Activated CD4-positive, alpha-beta T cell treated with anti-CD3 and anti-CD28 coated beads, Interleukin-10, Interleukin-2, amounts not matched to agents 100 ng/mL and 50 ng/mL, durations not matched to agents 16 hours and 8 hours (primary cell): ENCODE data around the gene JAZF1.

Experiments
- DNase-seq: peaks from one replicate; pipeline ENCODE4 v3.0.0-alpha.2; 2020

JAZF1 gene

GRCh38 chr7:28191184-28191583, 10.6 kb upstream of the JAZF1 start:
- no peak for DNase-seq

GRCh38 chr7:28190077-28190710, 9.6 kb upstream of the JAZF1 start:
- no peak for DNase-seq

- DNase-seq: no peak
Observed at GRCh38 chr7:28187012-28187411, 6.4 kb upstream of the JAZF1 start.

- DNase-seq: no peak
Observed at GRCh38 chr7:28183627-28184026, 3.0 kb upstream of the JAZF1 start.

DNA sequence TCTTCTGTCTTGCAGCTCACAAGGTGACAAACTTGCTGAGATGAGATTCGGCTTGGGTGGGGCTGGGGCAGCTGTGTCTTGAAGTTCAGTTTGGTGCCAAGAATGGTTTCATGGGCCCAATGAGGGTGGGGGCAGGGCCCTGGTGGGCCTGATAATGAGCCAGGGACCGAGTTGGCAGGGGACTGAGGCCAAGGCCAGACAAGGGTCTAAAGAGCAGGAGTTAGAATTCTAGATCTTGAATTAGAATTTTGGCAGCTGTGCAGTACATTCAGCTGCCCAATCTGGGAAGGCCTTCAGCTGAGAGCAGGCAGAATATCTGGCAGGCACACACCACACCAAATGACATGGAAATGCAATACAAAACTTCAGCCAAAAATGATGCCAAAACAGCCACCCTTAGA, 1.5 kb upstream of the JAZF1 start:
- no peak for DNase-seq

GRCh38 chr7:28181416-28181815, 821 bp upstream of the JAZF1 start:
- no peak for DNase-seq

DNA sequence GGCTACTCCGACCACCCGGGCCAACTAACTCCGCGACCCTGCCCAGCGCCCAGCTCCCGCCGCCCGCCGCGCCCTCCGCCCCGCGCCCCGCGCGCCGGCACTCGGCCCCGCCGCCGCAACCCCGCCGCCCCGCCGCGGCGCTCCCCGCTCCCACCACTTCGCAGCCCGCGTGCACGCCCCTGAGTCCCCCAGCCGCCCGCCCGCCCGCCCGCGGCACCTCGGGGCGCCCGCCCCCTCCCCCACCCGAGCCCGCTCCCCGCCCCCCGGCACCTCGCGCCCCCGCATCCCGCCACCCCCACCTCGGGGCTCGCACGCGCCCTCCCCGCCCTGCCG, 598 bp downstream of the JAZF1 start:
- DNase-seq: no peak

GRCh38 chr7:28179120-28180030, 1.2 kb downstream of the JAZF1 start:
- peak; percentile 65 for DNase-seq

DNA sequence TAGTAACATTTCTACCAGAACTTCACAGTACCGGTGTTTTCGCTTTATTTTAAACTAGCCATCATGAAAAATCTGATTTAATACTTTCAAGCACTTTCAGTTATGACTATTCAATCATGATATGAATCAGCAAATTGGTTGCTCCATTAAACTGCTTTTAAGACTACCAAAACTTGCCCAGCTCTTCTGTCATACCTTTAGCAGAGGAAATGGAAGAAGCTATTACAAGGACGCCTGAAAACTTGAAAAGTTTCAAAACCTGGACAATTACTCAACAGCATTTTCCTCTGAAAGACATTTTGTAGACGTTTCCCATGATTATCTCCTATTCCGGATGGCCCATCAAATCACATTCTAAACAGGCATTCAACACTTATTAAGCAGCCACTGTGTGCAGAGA, 2.0 kb downstream of the JAZF1 start:
- DNase-seq: peak; percentile 74

DNA sequence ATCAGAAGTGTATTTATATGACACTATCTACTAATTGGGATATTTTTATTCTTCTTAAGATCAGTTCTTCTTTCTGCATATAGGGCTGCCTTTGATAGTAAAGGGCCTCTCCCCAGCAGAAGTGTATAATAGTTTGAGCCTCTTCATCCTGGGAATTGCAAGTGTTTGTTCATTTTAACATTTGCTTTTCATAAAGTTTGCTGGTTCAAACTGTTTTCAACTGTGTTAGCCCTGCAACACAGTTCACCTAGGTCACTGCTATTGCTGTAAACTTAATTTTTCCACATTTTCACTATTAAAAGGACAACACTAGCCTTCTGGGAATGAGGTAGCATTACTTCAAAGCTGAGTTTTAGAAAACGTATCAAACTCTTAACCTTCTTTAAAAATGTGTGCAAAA, 2.8 kb downstream of the JAZF1 start:
- DNase-seq: no peak

DNA sequence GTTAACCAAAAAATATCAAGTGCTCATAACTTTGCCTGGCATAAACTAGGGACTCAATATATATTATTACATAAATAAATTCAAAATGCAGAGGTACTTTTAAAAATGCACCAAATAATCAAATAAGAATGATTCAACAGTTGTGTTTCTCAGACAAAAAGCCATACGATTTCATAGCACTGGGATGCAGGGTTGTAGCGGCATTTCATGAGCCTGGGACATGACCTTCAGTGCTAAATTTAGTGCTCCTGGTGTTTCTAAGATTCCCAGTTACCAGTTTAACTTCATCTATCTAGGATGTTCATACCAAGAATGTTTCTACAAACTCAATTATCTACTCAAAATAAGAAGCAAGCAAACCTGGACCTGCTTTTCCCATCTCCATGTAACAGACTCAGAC, 4.0 kb downstream of the JAZF1 start:
- no peak for DNase-seq

DNA sequence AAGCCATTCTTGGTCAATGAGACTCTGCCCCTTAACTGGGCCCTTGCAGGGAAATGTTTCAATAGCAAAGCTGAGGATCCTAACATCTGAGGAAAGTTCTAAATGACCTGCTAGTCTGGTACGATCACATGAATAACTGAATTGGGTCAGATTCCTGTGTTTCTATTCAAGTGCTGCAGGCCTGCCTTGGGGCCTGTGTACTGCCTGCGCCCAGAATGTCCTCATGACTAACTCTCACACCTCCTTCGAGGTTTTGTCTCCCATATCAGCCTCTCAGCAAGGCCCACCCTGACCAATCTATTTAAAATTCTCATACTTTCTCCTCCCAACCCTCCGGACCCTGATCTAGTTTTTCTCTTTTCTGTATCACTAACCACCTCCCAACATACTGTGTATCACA, 4.4 kb downstream of the JAZF1 start:
- no peak for DNase-seq

GRCh38 chr7:28174901-28175661, 5.5 kb downstream of the JAZF1 start:
- no peak for DNase-seq

- DNase-seq: no peak
Observed at GRCh38 chr7:28174442-28174841, 6.2 kb downstream of the JAZF1 start.

DNA sequence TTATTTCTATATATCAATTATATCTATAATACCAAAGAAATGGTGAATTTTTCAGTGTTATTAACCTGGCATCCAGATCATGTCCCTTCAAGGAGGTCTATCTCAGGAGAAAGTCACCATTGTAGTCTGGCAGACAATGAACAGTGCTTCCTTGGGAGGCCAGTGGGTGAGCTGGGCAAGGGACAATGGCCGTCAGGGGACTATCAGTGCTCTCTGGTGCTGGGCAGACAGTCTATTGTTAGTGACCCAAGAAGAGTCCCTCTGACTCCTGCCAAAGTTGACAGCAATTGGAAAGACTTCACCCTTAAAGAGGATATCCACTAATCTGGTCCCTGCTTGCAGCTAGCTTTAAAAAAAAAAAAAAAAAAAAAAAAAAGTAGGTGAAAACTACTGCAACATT, 7.1 kb downstream of the JAZF1 start:
- DNase-seq: no peak

- no peak for DNase-seq
Observed at GRCh38 chr7:28172958-28173357, 7.6 kb downstream of the JAZF1 start.

- DNase-seq: no peak
Observed at GRCh38 chr7:28170701-28171100, 9.9 kb downstream of the JAZF1 start.

DNA sequence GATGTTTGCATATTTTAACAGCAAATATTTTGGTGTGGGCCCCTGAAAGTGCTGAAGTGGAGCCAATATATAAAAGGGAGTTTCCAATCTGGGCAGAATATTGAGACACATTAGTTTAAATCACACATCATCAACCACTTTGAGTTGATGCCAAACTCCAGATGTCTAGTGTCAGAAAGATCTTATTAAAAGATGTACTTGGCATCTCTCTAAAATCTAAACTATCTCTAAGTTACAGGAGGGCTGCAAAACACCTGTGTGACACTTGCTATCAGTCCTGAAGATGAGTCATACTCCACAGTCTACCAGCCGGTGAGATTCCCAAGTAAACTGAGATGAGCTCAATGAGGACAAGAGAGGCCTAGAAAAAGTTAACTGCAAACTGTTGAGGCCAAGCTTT, 11.4 kb downstream of the JAZF1 start:
- DNase-seq: no peak

- DNase-seq: no peak
Observed at GRCh38 chr7:28168393-28169158, 12.0 kb downstream of the JAZF1 start.

GRCh38 chr7:28166982-28167715, 13.4 kb downstream of the JAZF1 start:
- no peak for DNase-seq

DNA sequence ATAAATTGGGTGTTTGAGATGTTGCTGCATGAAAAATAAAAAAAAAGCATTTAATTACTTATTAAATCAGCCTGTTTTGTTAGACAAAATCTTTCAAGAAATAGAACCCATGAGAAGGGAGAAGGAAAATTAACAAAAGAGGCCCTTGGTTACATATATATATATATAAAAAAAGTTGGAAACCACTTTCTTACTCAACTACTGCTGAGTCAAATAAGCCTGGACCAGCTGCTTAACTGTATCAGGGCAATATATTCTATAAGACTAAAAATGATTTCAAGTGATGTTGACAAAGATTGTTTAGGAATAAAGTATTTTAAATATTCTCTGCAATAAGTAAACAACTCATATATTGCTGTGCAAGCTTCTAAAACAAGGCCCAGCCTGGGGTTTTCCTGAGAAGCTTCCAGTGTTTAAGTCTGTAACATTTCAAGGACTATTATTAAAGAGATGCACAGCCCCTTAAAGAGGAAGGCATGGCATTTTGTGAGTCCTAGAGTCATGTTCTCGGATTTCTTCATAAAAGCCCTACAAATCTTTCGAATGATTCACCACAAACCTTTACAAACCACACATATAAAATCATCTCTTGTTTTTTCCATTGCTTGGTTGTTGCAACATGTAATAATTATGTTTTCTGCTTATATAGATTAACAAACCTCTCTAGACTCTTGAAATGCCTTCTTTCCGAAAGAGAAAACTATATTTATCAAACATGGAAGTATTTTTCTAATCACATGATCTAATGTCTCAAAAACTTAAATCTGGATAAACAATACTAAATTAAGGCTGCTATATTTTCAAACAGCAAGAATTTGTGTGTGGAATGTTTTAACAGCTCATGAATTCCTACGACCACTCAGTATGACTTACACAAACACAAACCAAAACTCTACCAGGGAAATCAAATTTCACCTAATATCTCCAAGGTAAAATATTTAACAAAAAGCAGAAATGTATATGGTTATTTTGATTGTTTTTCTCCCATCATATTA, 14.3 kb downstream of the JAZF1 start:
- DNase-seq: no peak
